MM.1S (cell line): ENCODE data around the gene ZNF525.

Source experiments
- CTCF ChIP-seq: fragments of 300-600 bp; sonication (generic); IDR thresholded peaks from 2 replicates; pipeline ENCODE4 v1.5.1; 2016; ENCODE audit warnings: antibody characterized with exemption, low read length, mixed read lengths
- EZH2 ChIP-seq: fragments of 300-600 bp; sonication (generic); optimal IDR thresholded peaks from 2 replicates; pipeline ENCODE3; 2017; ENCODE audit warnings: low read depth, mild to moderate bottlenecking, antibody characterized with exemption, low read length, mixed read lengths

- TF ChIP-seq CTCF (no peak), EZH2 (no peak)
These were observed 44.1 kb downstream of the ZNF525 start for GRCh38 chr19:53409505-53410204.
